OCI-LY1 (cell line): ENCODE measurements around the gene CRTC1.

Experiments
- CTCF ChIP-seq: fragments of 200-600 bp; sonication (generic), shearing (Covaris generic); IDR thresholded peaks from 2 replicates; pipeline ENCODE4 v1.5.1; 2017; ENCODE audit warnings: mild to moderate bottlenecking, antibody characterized with exemption, low read length, moderate library complexity, mixed read lengths
- EZH2 ChIP-seq: fragments of 200-600 bp; sonication (generic), shearing (Covaris generic); IDR thresholded peaks from 2 replicates; pipeline ENCODE4 v1.8.0; 2017; ENCODE audit warnings: borderline replicate concordance, mixed run types, mild to moderate bottlenecking, antibody characterized with exemption, low read length, moderate library complexity, mixed read lengths

- no peak for TF ChIP-seq CTCF
- no peak for TF ChIP-seq EZH2
These were observed 58.8 kb downstream of the CRTC1 start for GRCh38 chr19:18742324-18742723.
